Measurements from ENCODE around the gene SLC12A5.
"Not testable (repeated sequence)": the region's sequence is repeated elsewhere in the genome, so short reads cannot be mapped to it uniquely, and the experiment has no call there.

Gene SLC12A5

DNA sequence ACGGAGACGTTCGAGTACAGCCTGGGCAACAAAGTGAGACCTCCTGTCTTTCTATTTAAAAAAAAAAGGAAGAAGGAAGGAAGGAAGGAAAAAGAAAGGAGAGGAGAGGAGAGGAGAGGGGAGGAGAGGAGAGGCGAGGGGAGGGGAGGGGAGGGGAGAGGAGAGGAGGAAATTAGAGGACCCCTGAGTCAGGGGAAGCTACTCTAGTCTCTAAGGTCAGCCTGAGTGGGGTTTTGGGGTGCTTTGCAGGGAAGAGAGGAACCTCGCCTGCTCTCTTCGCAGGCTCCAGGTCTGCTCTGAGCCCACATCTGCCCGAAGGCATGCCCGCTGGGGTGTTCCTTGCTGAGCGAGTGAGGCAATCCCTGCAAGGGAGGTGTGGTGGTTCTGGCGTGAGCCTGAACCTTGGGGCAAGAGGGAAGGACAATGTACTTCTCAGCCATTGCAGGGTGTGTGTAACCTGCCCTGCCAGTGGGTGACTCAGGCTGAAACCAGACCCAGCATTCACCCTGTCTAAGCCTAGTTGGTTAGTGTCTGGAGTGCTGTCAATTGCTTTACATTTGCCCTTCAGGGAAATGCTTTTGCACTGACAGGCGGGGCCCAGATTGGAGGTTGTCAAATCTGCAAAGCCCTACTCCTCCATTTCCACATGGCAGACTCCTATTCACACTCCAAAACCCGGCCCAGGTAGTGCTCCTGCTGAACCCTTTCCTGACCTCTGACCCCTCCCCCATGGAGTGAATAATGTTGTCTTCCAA, 35.6 kb upstream of the SLC12A5 start:
- no peak for DNase-seq (ENCODE audit: low read depth)
- no peak overlapping the region for H3K4me3 ChIP-seq (ENCODE audit: control insufficient read depth, low read depth, low read length)
- no peak for TF ChIP-seq CTCF (IDR thresholded peaks at IDR 0.05; ENCODE audit: control insufficient read depth, insufficient read depth, low read depth, low read length, missing control alignments)

DNA sequence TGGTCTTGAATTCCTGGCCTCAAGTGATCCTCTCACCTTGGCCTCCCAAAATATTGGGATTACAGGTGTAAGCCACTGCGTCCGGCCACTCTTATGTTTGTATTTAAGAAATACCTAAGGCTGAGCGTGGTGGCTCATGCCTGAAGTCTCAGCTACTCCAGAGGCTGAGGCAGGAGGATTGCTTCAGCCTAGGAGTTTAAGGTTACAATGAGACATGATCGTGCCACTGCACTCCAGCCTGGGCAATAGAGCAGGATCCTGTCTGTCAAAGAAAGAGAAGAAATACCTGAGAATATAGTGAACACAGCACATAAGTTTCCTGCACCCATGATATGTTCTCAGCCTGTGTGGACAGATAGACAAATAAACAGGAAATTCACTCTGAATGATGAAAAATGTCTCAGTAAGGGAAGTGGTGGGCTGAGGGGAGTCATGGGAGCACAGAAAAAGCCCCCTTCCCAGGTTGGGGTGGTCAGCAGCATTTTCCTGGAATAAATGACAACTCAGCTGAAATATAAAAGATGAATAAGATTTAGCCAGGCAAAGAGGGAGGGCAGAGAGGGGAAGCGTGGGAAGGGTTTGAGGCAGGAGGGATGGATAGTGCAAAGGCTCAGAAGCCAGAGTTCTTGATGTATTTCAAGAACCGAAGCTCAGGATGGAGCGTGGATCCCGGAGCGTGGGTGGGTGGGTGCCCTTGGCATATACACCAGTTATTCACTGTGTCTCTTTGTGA, 34.1 kb upstream of the SLC12A5 start:
- TF ChIP-seq CTCF (IDR thresholded peaks at IDR 0.05; ENCODE audit: control insufficient read depth, insufficient read depth, low read depth, low read length, missing control alignments), result no peak
- H3K4me3 ChIP-seq (ENCODE audit: control insufficient read depth, low read depth, low read length), result no peak overlapping the region
- DNase-seq (ENCODE audit: low read depth), result no peak

GRCh38 chr20:45995495-45996097, 33.4 kb upstream of the SLC12A5 start:
- not testable (repeated sequence) for H3K4me3 ChIP-seq (ENCODE audit: control insufficient read depth, low read depth, low read length); DNase-seq (ENCODE audit: low read depth)

GRCh38 chr20:45997187-45997586, 31.8 kb upstream of the SLC12A5 start:
- no peak overlapping the region for H3K4me3 ChIP-seq (ENCODE audit: control insufficient read depth, low read depth, low read length)
- no peak for TF ChIP-seq CTCF (IDR thresholded peaks at IDR 0.05; ENCODE audit: control insufficient read depth, insufficient read depth, low read depth, low read length, missing control alignments)
- DNase-seq (ENCODE audit: low read depth), result no peak

DNA sequence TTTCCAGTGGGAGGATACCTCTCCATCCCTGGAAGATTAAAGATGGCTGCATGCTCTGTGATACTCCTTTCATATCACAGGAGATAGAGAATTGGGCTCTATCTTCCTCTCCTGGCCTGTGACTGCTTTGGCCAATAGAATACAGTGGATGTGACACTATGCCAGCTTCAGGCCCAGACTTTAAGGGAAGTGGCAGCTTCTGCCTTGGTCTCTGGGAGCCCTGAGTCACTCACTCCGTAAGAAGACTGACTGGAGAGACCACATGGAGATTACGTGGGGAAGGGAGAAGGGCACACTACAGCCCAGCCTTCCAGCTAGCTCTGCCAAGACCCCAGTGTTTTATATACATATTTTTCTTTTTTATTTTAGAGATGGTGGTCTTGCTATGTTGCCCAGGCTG, 30.7 kb upstream of the SLC12A5 start:
- no peak for DNase-seq (ENCODE audit: low read depth)
- TF ChIP-seq CTCF (IDR thresholded peaks at IDR 0.05; ENCODE audit: control insufficient read depth, insufficient read depth, low read depth, low read length, missing control alignments), result no peak
- H3K4me3 ChIP-seq (ENCODE audit: control insufficient read depth, low read depth, low read length), result no peak overlapping the region

DNA sequence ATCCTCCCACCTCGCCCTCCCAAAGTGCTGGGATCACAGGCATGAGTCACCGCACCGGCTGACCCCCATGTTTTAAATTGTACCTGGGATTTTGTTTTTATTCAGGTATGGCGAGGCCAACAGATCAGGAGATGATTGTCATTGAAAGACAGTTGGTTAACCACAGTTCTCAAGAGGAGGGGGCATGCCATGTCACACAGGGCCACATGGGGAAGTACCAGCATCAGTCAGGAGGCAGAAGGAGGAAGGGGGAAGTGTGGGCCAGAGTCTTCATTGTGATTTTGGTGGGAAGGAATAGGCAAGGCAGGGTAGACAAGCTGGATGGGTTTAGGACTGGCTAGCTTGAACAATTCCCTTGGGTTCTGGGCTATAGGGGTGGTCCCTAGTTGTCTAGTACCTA, 30.3 kb upstream of the SLC12A5 start:
- no peak for TF ChIP-seq CTCF (IDR thresholded peaks at IDR 0.05; ENCODE audit: control insufficient read depth, insufficient read depth, low read depth, low read length, missing control alignments)
- DNase-seq (ENCODE audit: low read depth), result no peak

More for the DNA sequence above, 30.3 kb upstream of the SLC12A5 start:
- H3K4me3 ChIP-seq (ENCODE audit: control insufficient read depth, low read depth, low read length), result no peak overlapping the region

Data from AG09309 (cell line).